Caco-2 (cell line): ENCODE results near the gene TSPAN9. TPM values are rescaled to one million over a fixed set of nuclear protein-coding genes. Genes with fewer than 3 reads are reported as not detected.

Source experiments
- BruUV-seq: library from RNA; stranded (reverse); fragments of 400-500 nt; replicated peaks from 2 replicates; lab custom pipeline; 2021; lab: Mats Ljungman, UMichigan
- CTCF ChIA-PET: fragments of 300-600 bp; sonication (Branson Sonifier 250); formaldehyde crosslinking; loops from one replicate; lab custom pipeline; 2022; ENCODE audit warnings: antibody characterized with exemption; lab: Charles Lee
- POLR2A ChIA-PET: fragments of 300-600 bp; sonication (Branson Sonifier 250); formaldehyde crosslinking; loops from one replicate; lab custom pipeline; 2022; ENCODE audit warnings: antibody characterized with exemption; lab: Charles Lee
- DNase-seq, 2 experiments: peaks; one replicate each; pipeline versions ENCODE4 v3.0.0 to v3.0.0-alpha.2; 2020 to 2022
- H3K27me3 ChIP-seq: replicated peaks from 2 replicates; pipeline ENCODE4 v1.6.0; 2011; ENCODE audit warnings: low read length; ENCODE audit not compliant: control insufficient read depth, insufficient read depth
- H3K36me3 ChIP-seq: 2 replicates; pipeline ENCODE4 v1.5.1; 2011; ENCODE audit warnings: low read length; ENCODE audit not compliant: control insufficient read depth, insufficient read depth
- H3K4me1 ChIP-seq: fragments of 250-450 bp; sonication (Bioruptor Pico); 2 replicates; pipeline ENCODE4 v1.5.1; 2020; ENCODE audit warnings: mild to moderate bottlenecking
- H3K4me3 ChIP-seq: 2 replicates; pipeline ENCODE4 v1.5.1; 2011; ENCODE audit warnings: low read depth, mild to moderate bottlenecking, control low read depth, low read length
- H3K9me3 ChIP-seq: fragments of 250-450 bp; sonication (Bioruptor Pico); 2 replicates; pipeline ENCODE4 v1.5.1; 2020; ENCODE audit warnings: mild to moderate bottlenecking, moderate library complexity
- H3K27ac Mint-ChIP-seq: one replicate; pipeline ENCODE4 v1.8.0; 2022; ENCODE audit warnings: mixed read lengths; ENCODE audit not compliant: unreplicated experiment
- H3K27me3 Mint-ChIP-seq: one replicate; pipeline ENCODE4 v1.8.0; 2022; ENCODE audit warnings: mixed read lengths; ENCODE audit not compliant: insufficient read depth, unreplicated experiment
- H3K36me3 Mint-ChIP-seq: one replicate; pipeline ENCODE4 v1.8.0; 2022; ENCODE audit warnings: mild to moderate bottlenecking, mixed read lengths; ENCODE audit not compliant: insufficient read depth, unreplicated experiment
- H3K4me1 Mint-ChIP-seq: one replicate; pipeline ENCODE4 v1.8.0; 2022; ENCODE audit warnings: low read depth, mixed read lengths; ENCODE audit not compliant: unreplicated experiment
- H3K4me3 Mint-ChIP-seq: one replicate; pipeline ENCODE4 v1.8.0; 2022; ENCODE audit warnings: mild to moderate bottlenecking, moderate library complexity, mixed read lengths; ENCODE audit not compliant: unreplicated experiment
- H3K9me3 Mint-ChIP-seq: one replicate; pipeline ENCODE4 v1.8.0; 2022; ENCODE audit warnings: mixed read lengths; ENCODE audit not compliant: unreplicated experiment
- CTCF ChIP-seq, 2 experiments: fragments of 200-600 bp in 1 of 2; IDR thresholded peaks; 1 replicate in 1 of 2; 2 replicates in 1 of 2; pipeline versions ENCODE4 v1.5.1 to v1.8.0; 2011 to 2022; ENCODE audit warnings: antibody characterized with exemption in 1 of 2, control low read depth in 1 of 2, inconsistent platforms in 1 of 2, low read depth in 1 of 2, low read length in 1 of 2, mild to moderate bottlenecking in 1 of 2, moderate library complexity in 1 of 2; ENCODE audit not compliant: insufficient read depth in 1 of 2, severe bottlenecking in 1 of 2, unreplicated experiment in 1 of 2
- intact Hi-C: fragments of 100-400 bp; cut with micrococcal nuclease; formaldehyde crosslinking; loops from one replicate; pipeline ENCODE4 v1.10.0; 2022; ENCODE audit not compliant: unreplicated experiment
- total RNA-seq: library from RNA; stranded (reverse); gene quantifications from 2 replicates; pipeline ENCODE4 v1.2.3, GENCODE V29; 2022

Gene TSPAN9
- total RNA-seq, 1 experiment from 2014 or later: 49.1 TPM

GRCh38 chr12:3078086-3078820, 1.1 kb downstream of the TSPAN9 start:
- H3K27me3 Mint-ChIP-seq: no peaks in the 10 kb centered on the region
- H3K27ac Mint-ChIP-seq: peak overlapping the region; percentile 28
- Histone ChIP-seq H3K4me1 (peaks cover 34% of the 10 kb centered on the region), H3K9me3 (no peaks in the 10 kb centered on the region), H3K4me3 (peak overlapping the region; percentile 84), H3K36me3 (no peaks in the 10 kb centered on the region), H3K27me3 (no peaks in the 10 kb centered on the region)
- peaks cover 31% of the 10 kb centered on the region for H3K4me1 Mint-ChIP-seq
- H3K36me3 Mint-ChIP-seq: peaks cover 4% of the 10 kb centered on the region
- ChIA-PET POLR2A (no interaction called here), CTCF (interaction anchor here (0.6 to 1.3 kb wide), 5 partner anchors 27 to 197 kb away, joined by 3 to 5 read pairs (median 4); no protein-coding TSS in a partner anchor)
- BruUV-seq: no TSS peak
- no peak for DNase-seq
- no peaks in the 10 kb centered on the region for H3K9me3 Mint-ChIP-seq
- no peak for TF ChIP-seq CTCF (IDR thresholded peaks at IDR 0.05; ENCODE audit: insufficient read depth in 1 of 2, low read depth in 1 of 2, low read length in 1 of 2, severe bottlenecking in 1 of 2, unreplicated experiment in 1 of 2)
- peak overlapping the region; percentile 92 for H3K4me3 Mint-ChIP-seq
- intact Hi-C loops: no loop called here

GRCh38 chr12:3081091-3081490, 3.9 kb downstream of the TSPAN9 start:
- peaks cover 44% of the 10 kb centered on the region for H3K4me1 Mint-ChIP-seq
- POLR2A ChIA-PET: interaction anchor here (0.6 kb wide), 1 partner anchor 35 kb away, joined by 3 read pairs; no protein-coding TSS in a partner anchor
- H3K27me3 ChIP-seq: no peaks in the 10 kb centered on the region
- H3K36me3 ChIP-seq: no peaks in the 10 kb centered on the region
- DNase-seq: no peak
- intact Hi-C loops: no loop called here
- CTCF ChIA-PET: interaction anchor here (0.6 kb wide), 1 partner anchor 9 kb away, joined by 5 read pairs; no protein-coding TSS in a partner anchor
- no peak for TF ChIP-seq CTCF (IDR thresholded peaks at IDR 0.05; ENCODE audit: insufficient read depth in 1 of 2, low read depth in 1 of 2, low read length in 1 of 2, severe bottlenecking in 1 of 2, unreplicated experiment in 1 of 2)
- H3K4me1 ChIP-seq: peaks cover 62% of the 10 kb centered on the region
- no peaks in the 10 kb centered on the region for H3K9me3 ChIP-seq
- H3K27ac Mint-ChIP-seq: peak overlapping the region; percentile 56
- BruUV-seq: no TSS peak
- H3K9me3 Mint-ChIP-seq: no peaks in the 10 kb centered on the region
- H3K4me3 Mint-ChIP-seq: no peak overlapping the region
- no peaks in the 10 kb centered on the region for H3K27me3 Mint-ChIP-seq
- H3K4me3 ChIP-seq: no peak overlapping the region
- H3K36me3 Mint-ChIP-seq: no peaks in the 10 kb centered on the region

GRCh38 chr12:3081886-3082285, 4.7 kb downstream of the TSPAN9 start:
- peak overlapping the region; percentile 56 for H3K27ac Mint-ChIP-seq
- H3K36me3 ChIP-seq: no peaks in the 10 kb centered on the region
- BruUV-seq: no TSS peak
- H3K4me3 ChIP-seq: no peak overlapping the region
- H3K4me1 Mint-ChIP-seq: peaks cover 51% of the 10 kb centered on the region
- peaks cover 65% of the 10 kb centered on the region for H3K4me1 ChIP-seq
- no peaks in the 10 kb centered on the region for H3K9me3 ChIP-seq
- intact Hi-C loops: no loop called here
- H3K27me3 ChIP-seq: no peaks in the 10 kb centered on the region
- peak in 1 of 2 experiments; percentile 55 for DNase-seq
- H3K36me3 Mint-ChIP-seq: no peaks in the 10 kb centered on the region
- TF ChIP-seq CTCF (IDR thresholded peaks at IDR 0.05; ENCODE audit: insufficient read depth in 1 of 2, low read depth in 1 of 2, low read length in 1 of 2, severe bottlenecking in 1 of 2, unreplicated experiment in 1 of 2): no peak
- ChIA-PET CTCF (no interaction called here), POLR2A (no interaction called here)
- peak overlapping the region; percentile 49 for H3K4me3 Mint-ChIP-seq
- no peaks in the 10 kb centered on the region for H3K27me3 Mint-ChIP-seq
- no peaks in the 10 kb centered on the region for H3K9me3 Mint-ChIP-seq
